Trophoblast cell (in vitro differentiated cells and primary cell): ENCODE data around the gene CORO2A.
A peak's percentile ranks its signal among the peaks of the same experiment; 100 is the strongest.

Experiments used
- DNase-seq, 2 donors: peaks; one replicate each; pipeline ENCODE4 v3.0.0-alpha.2; 2016
- H2AFZ ChIP-seq: 2 replicates; pipeline ENCODE4 v1.6.1; 2013; ENCODE audit warnings: low read length, moderate library complexity, mild to moderate bottlenecking; ENCODE audit not compliant: insufficient read depth, poor library complexity
- H2AK5ac ChIP-seq: 2 replicates; pipeline ENCODE4 v1.6.1; 2013; ENCODE audit warnings: mild to moderate bottlenecking, low read length
- H2BK120ac ChIP-seq: 2 replicates; pipeline ENCODE4 v1.6.1; 2013; ENCODE audit warnings: low read length, mild to moderate bottlenecking, moderate library complexity; ENCODE audit not compliant: insufficient read depth, poor library complexity
- H2BK12ac ChIP-seq: 2 replicates; pipeline ENCODE4 v1.6.1; 2013; ENCODE audit warnings: mild to moderate bottlenecking, low read length, moderate library complexity
- H2BK5ac ChIP-seq: 2 replicates; pipeline ENCODE4 v1.6.1; 2013; ENCODE audit warnings: low read length, low read depth, moderate library complexity, mild to moderate bottlenecking; ENCODE audit not compliant: poor library complexity
- H3K14ac ChIP-seq: 2 replicates; pipeline ENCODE4 v1.6.1; 2013; ENCODE audit warnings: mild to moderate bottlenecking, low read length
- H3K18ac ChIP-seq: 2 replicates; pipeline ENCODE4 v1.6.1; 2013; ENCODE audit warnings: mild to moderate bottlenecking, low read length
- H3K23ac ChIP-seq: 2 replicates; pipeline ENCODE4 v1.6.1; 2013; ENCODE audit warnings: low read length
- H3K27ac ChIP-seq: 2 replicates; pipeline ENCODE4 v1.5.1; 2013; ENCODE audit warnings: low read depth, mild to moderate bottlenecking, inconsistent platforms, low read length, moderate library complexity
- H3K27me3 ChIP-seq: 2 replicates; pipeline ENCODE4 v1.6.1; 2013; ENCODE audit warnings: inconsistent platforms, mild to moderate bottlenecking, low read length, moderate library complexity; ENCODE audit not compliant: insufficient read depth
- H3K36me3 ChIP-seq, 2 experiments: 1 replicate in 1 of 2; 2 replicates in 1 of 2; pipeline ENCODE4 v1.6.1; 2013; ENCODE audit warnings: low read length in 2 of 2, mild to moderate bottlenecking in 2 of 2, moderate library complexity in 1 of 2; ENCODE audit not compliant: insufficient read depth in 2 of 2, control insufficient read depth in 1 of 2
- H3K4ac ChIP-seq: 2 replicates; pipeline ENCODE4 v1.6.1; 2013; ENCODE audit warnings: low read depth, mild to moderate bottlenecking, low read length, moderate library complexity
- H3K4me1 ChIP-seq, 2 experiments: 1 replicate in 1 of 2; 2 replicates in 1 of 2; pipeline ENCODE4 v1.6.1; 2013; ENCODE audit warnings: low read length in 2 of 2, mild to moderate bottlenecking in 2 of 2, moderate library complexity in 1 of 2; ENCODE audit not compliant: insufficient read depth in 2 of 2, control insufficient read depth in 1 of 2
- H3K4me2 ChIP-seq: 2 replicates; pipeline ENCODE4 v1.6.1; 2013; ENCODE audit warnings: inconsistent platforms, mild to moderate bottlenecking, low read length, moderate library complexity
- H3K4me3 ChIP-seq: 2 replicates; pipeline ENCODE4 v1.5.1; 2013; ENCODE audit warnings: mild to moderate bottlenecking, low read depth, low read length, inconsistent platforms
- H3K79me1 ChIP-seq: one replicate; pipeline ENCODE4 v1.6.1; 2013; ENCODE audit warnings: low read length
- H3K79me2 ChIP-seq: 2 replicates; pipeline ENCODE4 v1.6.1; 2013; ENCODE audit warnings: low read length, mild to moderate bottlenecking; ENCODE audit not compliant: control insufficient read depth, insufficient read depth, poor library complexity
- H3K9ac ChIP-seq: 2 replicates; pipeline ENCODE4 v1.6.1; 2013; ENCODE audit warnings: mild to moderate bottlenecking, low read length
- H3K9me3 ChIP-seq: 2 replicates; pipeline ENCODE4 v1.6.1; 2013; ENCODE audit warnings: low read depth, mild to moderate bottlenecking, control low read depth, inconsistent platforms, low read length; ENCODE audit not compliant: insufficient read depth
- H4K12ac ChIP-seq: 2 replicates; pipeline ENCODE4 v1.6.1; 2013; ENCODE audit warnings: low read depth, mild to moderate bottlenecking, low read length, moderate library complexity
- H4K8ac ChIP-seq: 2 replicates; pipeline ENCODE4 v1.6.1; 2013; ENCODE audit warnings: low read depth, mild to moderate bottlenecking, low read length, moderate library complexity
- H4K91ac ChIP-seq: one replicate; pipeline ENCODE4 v1.6.1; 2013; ENCODE audit warnings: low read depth, mild to moderate bottlenecking, low read length, moderate library complexity
- WGBS: extraction: QIAGEN DNeasy Blood & Tissue Kit; methylation state at CpG from one replicate; pipeline ENCODE4 v1.1.7; 2013; ENCODE audit warnings: missing lambda C conversion rate; ENCODE audit not compliant: insufficient read length, insufficient coverage; ENCODE audit errors: extremely low coverage; 5-methylcytosine and 5-hydroxymethylcytosine counted together

CORO2A gene

GRCh38 chr9:98129451-98129881 is 63.0 kb downstream of the CORO2A start:
- Histone ChIP-seq H3K4ac (no peak overlapping the region), H4K91ac (no peak overlapping the region), H3K27ac (no peak overlapping the region), H3K23ac (no peak overlapping the region), H3K18ac (no peak overlapping the region), H3K14ac (no peak overlapping the region), H3K4me3 (no peak overlapping the region), H2BK12ac (no peak overlapping the region), H2BK120ac (no peak overlapping the region), H3K79me2 (no peaks in the 10 kb centered on the region), H2BK5ac (no peak overlapping the region), H3K4me1 (no peaks in the 10 kb centered on the region), H4K12ac (no peak overlapping the region), H2AK5ac (no peak overlapping the region), H3K36me3 (peaks cover 76 to 85% of the 10 kb centered on the region in 2 experiments), H3K79me1 (no peaks in the 10 kb centered on the region), H3K9ac (no peak overlapping the region), H3K27me3 (no peaks in the 10 kb centered on the region), H3K9me3 (peaks cover 2% of the 10 kb centered on the region), H2AFZ (no peak overlapping the region), H3K4me2 (no peak overlapping the region), H4K8ac (no peak overlapping the region)
- no CpG with 5 or more reads among the region's 10 CpGs for WGBS
- peak in 1 of 2 donors; percentile 21 for DNase-seq

- WGBS: no CpG with 5 or more reads among the region's 16 CpGs
- no peak for DNase-seq
These were observed 64.1 kb downstream of the CORO2A start for GRCh38 chr9:98128316-98128715.

GRCh38 chr9:98127226-98127625 is 65.2 kb downstream of the CORO2A start:
- peaks cover 2% of the 10 kb centered on the region for H3K9me3 ChIP-seq
- H3K18ac ChIP-seq: no peak overlapping the region
- no peak overlapping the region for H2AFZ ChIP-seq
- no peaks in the 10 kb centered on the region for H3K27me3 ChIP-seq
- no peak for DNase-seq
- no peak overlapping the region for H3K14ac ChIP-seq
- H3K9ac ChIP-seq: no peak overlapping the region
- peaks cover 68 to 74% of the 10 kb centered on the region in 2 experiments for H3K36me3 ChIP-seq
- no peak overlapping the region for H3K4me2 ChIP-seq
- no peak overlapping the region for H3K4me3 ChIP-seq
- H4K8ac ChIP-seq: no peak overlapping the region
- H3K4ac ChIP-seq: no peak overlapping the region
- no peak overlapping the region for H2AK5ac ChIP-seq
- H3K27ac ChIP-seq: no peak overlapping the region
- no peak overlapping the region for H3K23ac ChIP-seq
- no peaks in the 10 kb centered on the region for H3K79me2 ChIP-seq
- no peak overlapping the region for H2BK5ac ChIP-seq
- H3K79me1 ChIP-seq: no peaks in the 10 kb centered on the region
- no CpG with 5 or more reads among the region's 8 CpGs for WGBS
- no peak overlapping the region for H4K91ac ChIP-seq
- no peaks in the 10 kb centered on the region for H3K4me1 ChIP-seq
- H2BK120ac ChIP-seq: no peak overlapping the region
- no peak overlapping the region for H2BK12ac ChIP-seq
- no peak overlapping the region for H4K12ac ChIP-seq

More at GRCh38 chr9:98128316-98128715, 64.1 kb downstream of the CORO2A start:
- Histone ChIP-seq H2BK120ac (no peak overlapping the region), H3K4me3 (no peak overlapping the region), H3K4me2 (no peak overlapping the region), H3K23ac (no peak overlapping the region), H2AFZ (no peak overlapping the region), H3K18ac (no peak overlapping the region), H2AK5ac (no peak overlapping the region), H2BK12ac (no peak overlapping the region), H3K79me1 (no peaks in the 10 kb centered on the region), H4K12ac (no peak overlapping the region), H3K14ac (no peak overlapping the region), H3K79me2 (no peaks in the 10 kb centered on the region), H2BK5ac (no peak overlapping the region), H3K4ac (no peak overlapping the region), H3K9me3 (peaks cover 2% of the 10 kb centered on the region), H3K27me3 (no peaks in the 10 kb centered on the region), H3K4me1 (no peaks in the 10 kb centered on the region), H3K9ac (no peak overlapping the region), H4K91ac (no peak overlapping the region), H4K8ac (no peak overlapping the region), H3K27ac (no peak overlapping the region), H3K36me3 (peaks cover 73 to 78% of the 10 kb centered on the region in 2 experiments)

- no peak overlapping the region for H3K4ac ChIP-seq
These were observed 67.6 kb downstream of the CORO2A start for GRCh38 chr9:98124637-98125426.

More at GRCh38 chr9:98124637-98125426, 67.6 kb downstream of the CORO2A start:
- Histone ChIP-seq H3K79me1 (no peaks in the 10 kb centered on the region), H2BK120ac (no peak overlapping the region), H2BK5ac (no peak overlapping the region), H3K23ac (no peak overlapping the region), H4K8ac (no peak overlapping the region), H4K12ac (no peak overlapping the region), H3K4me3 (no peak overlapping the region), H2AFZ (no peak overlapping the region), H3K18ac (no peak overlapping the region), H3K27ac (no peak overlapping the region), H3K9ac (no peak overlapping the region), H2AK5ac (no peak overlapping the region), H3K36me3 (peaks cover 54% of the 10 kb centered on the region in 2 experiments), H3K27me3 (no peaks in the 10 kb centered on the region), H3K79me2 (no peaks in the 10 kb centered on the region), H3K4me1 (no peaks in the 10 kb centered on the region), H3K4me2 (no peak overlapping the region), H4K91ac (no peak overlapping the region), H2BK12ac (no peak overlapping the region), H3K14ac (no peak overlapping the region), H3K9me3 (no peaks in the 10 kb centered on the region)
- no CpG with 5 or more reads among the region's 15 CpGs for WGBS
- DNase-seq: no peak
